Nephron (organoid): Measurements from ENCODE around the gene R3HCC1L.

Experiments
- H3K27ac Mint-ChIP-seq, 3 experiments: 2 replicates each; pipeline ENCODE4 v1.8.0; 2020; ENCODE audit warnings: mixed read lengths in 3 of 3, mild to moderate bottlenecking in 2 of 3, moderate library complexity in 1 of 3
- H3K27me3 Mint-ChIP-seq: 2 replicates; pipeline ENCODE4 v1.8.0; 2021; ENCODE audit warnings: low read depth, mild to moderate bottlenecking, moderate library complexity, mixed read lengths
- H3K36me3 Mint-ChIP-seq: 2 replicates; pipeline ENCODE4 v1.8.0; 2020; ENCODE audit warnings: low read depth, mixed read lengths
- H3K4me1 Mint-ChIP-seq: 2 replicates; pipeline ENCODE4 v1.8.0; 2020; ENCODE audit warnings: mixed read lengths
- H3K4me3 Mint-ChIP-seq, 3 experiments: 2 replicates each; pipeline ENCODE4 v1.8.0; 2020; ENCODE audit warnings: mild to moderate bottlenecking in 3 of 3, mixed read lengths in 3 of 3, moderate library complexity in 2 of 3
- H3K9me3 Mint-ChIP-seq: 2 replicates; pipeline ENCODE4 v1.8.0; 2020; ENCODE audit warnings: mixed read lengths
- CTCF ChIP-seq, 3 experiments: fragments of 200-600 bp; sonication (generic); IDR thresholded peaks; one replicate each; pipeline ENCODE4 v1.5.0; 2021; ENCODE audit warnings: antibody characterized with exemption in 3 of 3; ENCODE audit not compliant: unreplicated experiment in 3 of 3

The R3HCC1L gene

DNA sequence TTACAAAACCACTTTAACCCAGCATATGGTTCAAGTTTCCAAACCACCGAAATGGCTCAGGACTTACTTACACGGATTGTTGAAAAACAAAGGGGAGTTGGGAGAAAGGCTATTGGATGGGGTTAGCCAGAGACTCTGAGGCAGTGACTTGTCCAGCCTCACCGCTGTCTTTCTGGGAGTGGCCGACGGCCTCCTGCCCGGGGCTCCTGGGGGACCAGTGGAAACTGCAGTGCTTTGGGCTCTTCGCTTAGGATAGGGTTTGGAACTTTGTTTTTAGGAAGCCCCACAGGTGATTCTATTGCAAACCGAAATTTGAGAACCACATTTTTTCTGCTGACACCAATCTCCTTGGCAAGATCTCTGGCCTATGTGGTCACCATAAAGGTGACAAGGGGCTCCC lies 38.1 kb upstream of the R3HCC1L start:
- Mint-ChIP-seq H3K36me3 (no peaks in the 10 kb centered on the region), H3K27me3 (peaks cover 16% of the 10 kb centered on the region), H3K27ac (no peak overlapping the region), H3K4me3 (no peak overlapping the region), H3K4me1 (peaks cover 6% of the 10 kb centered on the region), H3K9me3 (no peaks in the 10 kb centered on the region)
- no peak for TF ChIP-seq CTCF (IDR thresholded peaks at IDR 0.05; ENCODE audit: unreplicated experiment in 3 of 3)

DNA sequence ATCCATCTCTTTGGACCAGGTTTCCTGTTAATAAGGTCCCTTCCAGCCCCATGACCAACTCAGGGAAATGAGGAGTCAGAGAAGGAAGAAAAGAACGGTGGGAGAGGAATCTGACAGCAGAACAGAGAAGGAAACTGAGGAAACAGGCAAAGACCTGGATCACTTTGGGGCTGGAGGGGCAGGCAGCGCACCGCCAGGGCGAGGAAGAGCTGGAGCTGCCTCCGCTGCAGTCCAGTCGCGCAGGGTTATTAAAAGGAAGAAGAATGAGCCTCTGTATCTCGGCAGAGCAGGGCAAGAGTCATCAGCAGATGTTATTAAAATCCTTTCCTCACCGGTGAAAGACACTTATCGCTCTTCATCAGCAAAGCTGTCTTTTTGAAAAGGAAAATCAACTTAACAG lies 37.7 kb upstream of the R3HCC1L start:
- Mint-ChIP-seq H3K4me1 (peaks cover 6% of the 10 kb centered on the region), H3K27ac (no peak overlapping the region), H3K4me3 (no peak overlapping the region), H3K36me3 (no peaks in the 10 kb centered on the region), H3K27me3 (peaks cover 16% of the 10 kb centered on the region), H3K9me3 (no peaks in the 10 kb centered on the region)
- TF ChIP-seq CTCF (IDR thresholded peaks at IDR 0.05; ENCODE audit: unreplicated experiment in 3 of 3), result no peak

GRCh38 chr10:98097175-98097574 lies 37.3 kb upstream of the R3HCC1L start:
- Mint-ChIP-seq H3K36me3 (no peaks in the 10 kb centered on the region), H3K27me3 (peaks cover 16% of the 10 kb centered on the region), H3K4me1 (peaks cover 6% of the 10 kb centered on the region), H3K4me3 (no peak overlapping the region), H3K27ac (no peak overlapping the region), H3K9me3 (no peaks in the 10 kb centered on the region)
- no peak for TF ChIP-seq CTCF (IDR thresholded peaks at IDR 0.05; ENCODE audit: unreplicated experiment in 3 of 3)

DNA sequence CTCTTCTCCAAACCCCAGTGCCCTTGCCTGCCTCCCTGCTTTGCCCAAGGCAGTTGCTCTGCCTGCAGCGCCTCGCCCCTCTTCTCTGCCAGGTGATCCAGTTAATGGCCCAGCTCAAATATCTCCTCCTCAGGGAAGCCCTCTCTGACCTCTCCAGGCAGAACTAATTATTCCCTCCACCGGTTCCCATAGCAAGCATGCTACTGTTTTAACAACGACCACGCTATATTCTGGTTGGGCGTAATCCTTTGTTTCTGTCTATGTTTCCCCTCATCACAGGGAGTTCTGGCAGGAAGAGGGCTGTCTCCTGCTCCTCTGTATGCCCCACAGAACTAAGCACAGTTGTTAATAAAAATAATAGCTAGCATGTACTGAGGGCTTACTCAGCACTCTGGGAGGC lies 36.8 kb upstream of the R3HCC1L start:
- Mint-ChIP-seq H3K27me3 (peaks cover 16% of the 10 kb centered on the region), H3K36me3 (no peaks in the 10 kb centered on the region), H3K4me3 (no peak overlapping the region), H3K9me3 (no peaks in the 10 kb centered on the region), H3K27ac (no peak overlapping the region), H3K4me1 (peaks cover 6% of the 10 kb centered on the region)
- no peak for TF ChIP-seq CTCF (IDR thresholded peaks at IDR 0.05; ENCODE audit: unreplicated experiment in 3 of 3)

DNA sequence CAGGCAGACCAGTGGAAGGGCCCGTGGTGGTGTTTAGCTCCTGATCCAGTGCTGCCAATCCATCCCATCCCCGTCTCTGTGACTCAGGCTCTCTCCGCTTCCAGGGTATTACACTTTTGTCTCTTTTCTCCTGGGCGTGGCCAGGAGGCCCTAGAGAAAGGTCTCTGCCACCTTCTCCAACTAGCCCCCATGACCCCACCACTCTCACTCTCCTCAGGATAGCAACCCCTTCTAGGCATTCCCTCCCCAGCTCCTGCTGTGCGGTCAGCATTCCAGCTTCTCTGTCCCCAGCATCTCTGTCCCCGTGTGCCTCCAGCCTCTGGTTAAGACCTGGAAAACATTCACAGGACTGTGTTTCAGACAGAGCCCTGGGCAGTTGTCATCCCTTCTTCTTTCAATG lies 36.2 kb upstream of the R3HCC1L start:
- H3K9me3 Mint-ChIP-seq, result no peaks in the 10 kb centered on the region
- no peak for TF ChIP-seq CTCF (IDR thresholded peaks at IDR 0.05; ENCODE audit: unreplicated experiment in 3 of 3)
- no peaks in the 10 kb centered on the region for H3K36me3 Mint-ChIP-seq
- H3K27me3 Mint-ChIP-seq, result peaks cover 14% of the 10 kb centered on the region
- H3K4me3 Mint-ChIP-seq, result no peak overlapping the region
- H3K4me1 Mint-ChIP-seq, result peaks cover 6% of the 10 kb centered on the region
- H3K27ac Mint-ChIP-seq, result no peak overlapping the region

DNA sequence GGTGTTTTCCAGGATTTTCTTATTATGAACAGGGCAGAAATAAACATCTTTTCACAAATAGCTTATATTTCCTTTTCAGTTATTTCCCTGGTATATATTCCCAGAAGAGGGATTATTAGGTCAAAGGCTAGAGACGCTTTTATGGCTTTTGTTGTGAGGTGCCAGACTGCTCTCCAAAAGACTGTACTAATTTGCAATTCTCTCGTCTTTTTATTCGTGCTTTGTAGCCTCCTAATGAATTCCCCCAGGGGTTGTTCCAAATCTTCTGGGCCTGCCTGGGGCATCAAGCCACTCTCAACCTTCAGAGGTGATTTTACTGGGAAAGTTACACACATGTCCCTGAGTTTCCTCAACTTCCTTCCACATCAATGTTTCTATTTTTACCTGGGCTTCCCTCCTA lies 34.0 kb upstream of the R3HCC1L start:
- Mint-ChIP-seq H3K4me3 (no peak overlapping the region), H3K4me1 (peaks cover 6% of the 10 kb centered on the region), H3K9me3 (no peaks in the 10 kb centered on the region), H3K36me3 (no peaks in the 10 kb centered on the region), H3K27me3 (peaks cover 11% of the 10 kb centered on the region), H3K27ac (no peak overlapping the region)
- TF ChIP-seq CTCF (IDR thresholded peaks at IDR 0.05; ENCODE audit: unreplicated experiment in 3 of 3), result no peak
